Activated CD4-positive, CD25-positive, alpha-beta regulatory T cell treated with anti-CD3 and anti-CD28 coated beads, Interleukin-2, amount 50 U/mL, for 72 hours (primary cell): ENCODE measurements around the gene NFIX.

Source experiments
- DNase-seq: peaks from one replicate; pipeline ENCODE4 v3.0.0; 2021

Gene NFIX

GRCh38 chr19:13134626-13135025 is 139.4 kb downstream of the NFIX start:
- DNase-seq = no peak

GRCh38 chr19:13135068-13136062 is 140.1 kb downstream of the NFIX start:
- no peak for DNase-seq

- DNase-seq = no peak
Measured at GRCh38 chr19:13137290-13137794, 142.1 kb downstream of the NFIX start.

- DNase-seq = no peak
Measured at GRCh38 chr19:13138171-13138915, 143.1 kb downstream of the NFIX start.

- DNase-seq = no peak
Measured at GRCh38 chr19:13138916-13139198, 143.6 kb downstream of the NFIX start.

- no peak for DNase-seq
Measured at GRCh38 chr19:13139633-13140311, 144.5 kb downstream of the NFIX start.

GRCh38 chr19:13146763-13147563 is 151.7 kb downstream of the NFIX start:
- no peak for DNase-seq
